Retinal pigment epithelial cell (primary cell): ENCODE data around the gene TPRG1.

Experiments used
- DNase-seq: peaks from one replicate; pipeline ENCODE4 v3.0.0-alpha.2; 2010; ENCODE audit warnings: low read depth
- H3K4me3 ChIP-seq: 2 replicates; pipeline ENCODE4 v1.5.1; 2011; ENCODE audit warnings: mild to moderate bottlenecking, low read length, control low read depth, moderate library complexity
- TF ChIP-seq, protein P1 (sequence below): conservative IDR thresholded peaks from 2 replicates; pipeline ENCODE4 v1.5.1; 2011; ENCODE audit warnings: low read depth, low read length, control low read depth, inconsistent platforms

Gene TPRG1

DNA sequence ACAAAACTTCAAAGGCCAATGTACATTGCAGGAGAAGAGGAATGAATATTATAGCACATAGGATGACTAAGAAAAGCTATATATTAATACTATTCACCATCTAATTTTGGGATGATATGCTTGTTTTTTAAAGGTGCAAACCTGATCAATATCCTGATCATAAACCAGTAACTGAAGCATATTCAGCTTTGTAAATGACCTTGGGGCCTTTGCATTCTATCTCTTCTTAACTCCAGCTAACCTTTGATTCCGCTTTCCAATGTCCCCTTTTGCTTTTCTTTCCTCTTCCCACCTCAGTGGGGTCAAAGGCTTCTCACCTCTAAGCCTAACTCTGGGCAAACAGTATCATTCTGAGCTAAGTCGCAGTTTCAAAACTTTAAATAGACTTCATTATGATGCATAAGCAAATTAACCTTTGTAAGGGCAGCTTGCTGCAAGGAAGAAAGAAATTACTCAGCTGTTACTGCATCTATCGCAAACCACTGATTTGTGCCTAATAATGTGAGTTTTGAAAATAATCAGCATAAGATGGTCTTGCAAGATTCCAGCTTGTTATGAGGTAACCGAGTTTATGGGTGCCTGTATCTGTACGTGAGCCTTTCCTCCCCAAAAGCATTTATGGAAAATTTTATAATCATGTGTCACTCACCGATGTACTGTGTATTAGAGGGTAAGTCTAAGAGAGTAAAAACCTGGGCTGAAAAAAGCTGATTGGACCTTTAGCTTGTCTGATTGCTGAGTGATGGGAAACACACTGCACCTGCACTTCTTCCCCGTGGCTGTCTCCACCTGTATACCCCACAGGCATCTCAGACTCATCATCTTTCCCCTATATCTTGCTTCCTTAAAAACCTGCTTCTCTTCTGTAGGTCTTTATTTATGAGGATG, 116.8 kb downstream of the TPRG1 start:
- H3K4me3 ChIP-seq, result no peak overlapping the region
- no peak for DNase-seq
- TF ChIP-seq, protein P1, sequence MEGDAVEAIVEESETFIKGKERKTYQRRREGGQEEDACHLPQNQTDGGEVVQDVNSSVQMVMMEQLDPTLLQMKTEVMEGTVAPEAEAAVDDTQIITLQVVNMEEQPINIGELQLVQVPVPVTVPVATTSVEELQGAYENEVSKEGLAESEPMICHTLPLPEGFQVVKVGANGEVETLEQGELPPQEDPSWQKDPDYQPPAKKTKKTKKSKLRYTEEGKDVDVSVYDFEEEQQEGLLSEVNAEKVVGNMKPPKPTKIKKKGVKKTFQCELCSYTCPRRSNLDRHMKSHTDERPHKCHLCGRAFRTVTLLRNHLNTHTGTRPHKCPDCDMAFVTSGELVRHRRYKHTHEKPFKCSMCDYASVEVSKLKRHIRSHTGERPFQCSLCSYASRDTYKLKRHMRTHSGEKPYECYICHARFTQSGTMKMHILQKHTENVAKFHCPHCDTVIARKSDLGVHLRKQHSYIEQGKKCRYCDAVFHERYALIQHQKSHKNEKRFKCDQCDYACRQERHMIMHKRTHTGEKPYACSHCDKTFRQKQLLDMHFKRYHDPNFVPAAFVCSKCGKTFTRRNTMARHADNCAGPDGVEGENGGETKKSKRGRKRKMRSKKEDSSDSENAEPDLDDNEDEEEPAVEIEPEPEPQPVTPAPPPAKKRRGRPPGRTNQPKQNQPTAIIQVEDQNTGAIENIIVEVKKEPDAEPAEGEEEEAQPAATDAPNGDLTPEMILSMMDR, result no peak

DNA sequence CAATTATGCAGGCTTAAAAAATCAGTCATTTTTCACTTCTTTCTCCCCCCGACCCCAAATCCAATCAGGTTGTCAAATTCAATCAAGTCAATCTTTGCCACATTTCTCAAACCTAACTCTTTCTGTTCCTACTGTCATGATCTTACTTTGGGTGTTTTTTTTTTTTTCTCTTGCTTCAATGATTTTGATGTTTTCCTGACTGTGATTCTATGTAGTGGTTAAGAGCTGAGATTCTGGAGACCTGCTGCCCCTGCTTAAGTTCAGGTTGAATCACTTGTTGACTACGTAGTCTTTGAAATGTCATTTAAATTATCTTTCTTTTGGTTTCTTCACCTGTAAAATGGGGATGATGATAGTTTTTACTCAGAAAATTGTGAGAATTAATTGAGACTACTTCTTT, 117.5 kb downstream of the TPRG1 start:
- H3K4me3 ChIP-seq, result no peak overlapping the region
- DNase-seq, result no peak
- TF ChIP-seq, protein P1, result no peak

DNA sequence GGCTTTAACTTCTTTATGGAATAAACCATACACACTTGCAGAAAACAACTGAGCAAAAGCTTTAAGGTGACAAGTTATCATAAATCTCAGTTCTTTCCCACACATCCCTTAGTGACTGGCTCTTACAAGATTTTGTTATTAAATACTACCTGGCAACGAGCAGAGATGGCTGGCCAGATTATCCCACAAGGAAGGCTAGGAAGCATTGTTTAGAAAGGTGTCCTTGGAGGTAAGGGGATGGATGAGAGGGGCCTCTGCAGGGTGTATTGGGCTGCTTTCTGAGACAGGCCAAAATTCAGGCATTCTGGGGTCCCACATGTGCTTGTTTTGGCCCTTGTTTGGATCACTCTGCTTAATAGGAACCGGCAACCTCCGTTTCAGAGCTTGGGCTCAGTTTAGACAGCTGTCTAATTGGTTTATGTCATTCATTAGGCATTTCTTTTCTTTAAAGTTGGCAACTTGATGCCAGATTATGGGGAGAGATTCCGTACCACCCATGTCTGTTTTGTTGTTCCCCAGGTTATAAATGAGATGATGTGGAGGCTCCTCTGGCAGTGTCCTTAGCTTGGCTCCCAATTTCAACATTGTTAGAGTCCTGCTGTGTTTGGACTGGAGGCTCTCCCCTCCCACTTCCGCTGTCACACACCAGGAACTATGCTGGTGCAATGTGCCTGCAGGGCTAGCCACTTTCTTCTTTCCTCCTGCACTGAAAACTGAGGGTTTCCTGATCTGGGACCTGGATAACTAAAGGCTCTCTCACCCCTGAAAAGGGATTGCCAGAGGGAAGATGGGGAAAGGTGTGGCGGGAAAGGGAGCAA, 121.1 kb downstream of the TPRG1 start:
- TF ChIP-seq, protein P1, result no peak
- no peak for DNase-seq
- H3K4me3 ChIP-seq, result no peak overlapping the region

DNA sequence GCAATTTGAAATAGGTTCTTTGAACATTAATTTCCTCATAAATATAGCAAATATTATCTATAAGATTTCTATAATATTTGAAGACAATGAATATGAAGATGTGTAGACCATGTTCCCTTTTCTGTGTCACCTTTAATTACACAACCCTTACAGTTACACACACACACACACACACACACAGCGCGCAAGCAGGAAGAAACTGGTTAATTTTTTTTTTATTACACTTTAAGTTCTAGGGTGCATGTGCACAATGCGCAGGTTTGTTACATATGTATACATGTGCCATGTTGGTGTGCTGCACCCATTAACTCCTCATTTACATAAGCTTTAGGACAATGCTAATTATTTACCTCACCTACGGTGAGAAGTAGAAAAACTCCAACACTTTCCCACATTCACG, 122.9 kb downstream of the TPRG1 start:
- TF ChIP-seq, protein P1, result no peak

DNA sequence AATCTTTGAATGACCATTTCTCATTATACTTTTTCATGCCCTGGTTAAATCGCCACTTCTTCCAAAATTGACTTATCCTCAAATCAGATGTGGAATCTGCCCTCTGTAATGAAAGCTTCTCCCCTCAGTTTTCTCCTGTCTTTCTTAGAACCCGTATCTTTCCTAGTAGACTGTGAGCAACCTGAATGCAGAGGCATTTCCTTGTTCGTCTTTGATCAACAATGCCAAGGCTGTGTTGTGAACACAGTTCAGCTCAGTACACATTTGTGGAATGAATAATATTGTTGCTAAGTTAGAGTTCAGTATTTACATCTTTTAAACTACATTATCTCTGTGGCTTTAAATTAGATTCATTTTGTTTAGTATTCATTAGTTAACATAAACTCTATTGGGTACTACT, 123.3 kb downstream of the TPRG1 start:
- H3K4me3 ChIP-seq, result no peak overlapping the region
- TF ChIP-seq, protein P1, result no peak

More for the DNA sequence above, 122.9 kb downstream of the TPRG1 start:
- DNase-seq, result no peak
- no peak overlapping the region for H3K4me3 ChIP-seq

DNA sequence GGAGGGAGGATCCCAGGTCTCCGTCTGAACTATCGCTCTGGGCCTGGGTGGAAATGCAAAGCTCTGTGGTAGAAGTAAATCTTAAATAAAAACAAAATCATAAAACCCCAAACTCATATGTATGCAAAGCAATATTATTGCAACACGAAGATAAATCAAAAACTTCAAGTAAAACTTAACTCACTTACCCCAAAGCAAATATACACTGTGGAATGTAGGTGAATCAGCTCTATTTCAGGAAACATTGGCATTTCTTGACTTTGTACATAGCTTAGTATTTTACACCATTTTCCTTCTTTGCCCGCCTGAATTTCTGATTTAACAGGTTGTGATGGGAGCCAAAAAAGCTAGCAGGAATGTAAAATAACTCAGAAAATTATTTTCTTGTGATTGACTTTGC, 126.2 kb downstream of the TPRG1 start:
- H3K4me3 ChIP-seq, result no peak overlapping the region
- no peak for DNase-seq
- TF ChIP-seq, protein P1, result no peak

More for the DNA sequence above, 123.3 kb downstream of the TPRG1 start:
- no peak for DNase-seq
